ENCODE data around the gene PDZD8.

- TF ChIP-seq, protein P1, sequence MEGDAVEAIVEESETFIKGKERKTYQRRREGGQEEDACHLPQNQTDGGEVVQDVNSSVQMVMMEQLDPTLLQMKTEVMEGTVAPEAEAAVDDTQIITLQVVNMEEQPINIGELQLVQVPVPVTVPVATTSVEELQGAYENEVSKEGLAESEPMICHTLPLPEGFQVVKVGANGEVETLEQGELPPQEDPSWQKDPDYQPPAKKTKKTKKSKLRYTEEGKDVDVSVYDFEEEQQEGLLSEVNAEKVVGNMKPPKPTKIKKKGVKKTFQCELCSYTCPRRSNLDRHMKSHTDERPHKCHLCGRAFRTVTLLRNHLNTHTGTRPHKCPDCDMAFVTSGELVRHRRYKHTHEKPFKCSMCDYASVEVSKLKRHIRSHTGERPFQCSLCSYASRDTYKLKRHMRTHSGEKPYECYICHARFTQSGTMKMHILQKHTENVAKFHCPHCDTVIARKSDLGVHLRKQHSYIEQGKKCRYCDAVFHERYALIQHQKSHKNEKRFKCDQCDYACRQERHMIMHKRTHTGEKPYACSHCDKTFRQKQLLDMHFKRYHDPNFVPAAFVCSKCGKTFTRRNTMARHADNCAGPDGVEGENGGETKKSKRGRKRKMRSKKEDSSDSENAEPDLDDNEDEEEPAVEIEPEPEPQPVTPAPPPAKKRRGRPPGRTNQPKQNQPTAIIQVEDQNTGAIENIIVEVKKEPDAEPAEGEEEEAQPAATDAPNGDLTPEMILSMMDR (IDR thresholded peaks at IDR 0.05; ENCODE audit: insufficient read depth, low read depth, low read length), result no peak
- TF ChIP-seq EZH2 (IDR thresholded peaks at IDR 0.05; ENCODE audit: insufficient read depth, low read length), result no peak
Measured at GRCh38 chr10:117228210-117228609, 147.0 kb downstream of the PDZD8 start.
